OCI-M1 (cell line): Measurements from ENCODE around the gene MAGI1.

Experiments used
- DNase-seq: peaks from one replicate; lab custom pipeline; 2025; lab: John Stamatoyannopoulos, UW

Gene MAGI1

GRCh38 chr3:65944252-65944651 is 94.5 kb downstream of the MAGI1 start:
- no peak for DNase-seq

- DNase-seq = no peak
These were observed 98.9 kb downstream of the MAGI1 start for GRCh38 chr3:65939801-65940246.

GRCh38 chr3:65939184-65939583 is 99.5 kb downstream of the MAGI1 start:
- DNase-seq = no peak

GRCh38 chr3:65938676-65939075 is 100.0 kb downstream of the MAGI1 start:
- DNase-seq = no peak

GRCh38 chr3:65938147-65938546 is 100.6 kb downstream of the MAGI1 start:
- DNase-seq = no peak

GRCh38 chr3:65936908-65937638 is 101.6 kb downstream of the MAGI1 start:
- DNase-seq = no peak

- no peak for DNase-seq
These were observed 103.0 kb downstream of the MAGI1 start for GRCh38 chr3:65935724-65936123.

- DNase-seq = peak; percentile 0
These were observed 108.1 kb downstream of the MAGI1 start for GRCh38 chr3:65930648-65931047.

- no peak for DNase-seq
These were observed 110.6 kb downstream of the MAGI1 start for GRCh38 chr3:65928110-65928509.

- DNase-seq = no peak
These were observed 111.1 kb downstream of the MAGI1 start for GRCh38 chr3:65927576-65927975.

GRCh38 chr3:65925254-65925954 is 113.3 kb downstream of the MAGI1 start:
- no peak for DNase-seq

GRCh38 chr3:65924762-65925161 is 114.0 kb downstream of the MAGI1 start:
- no peak for DNase-seq

- no peak for DNase-seq
These were observed 116.3 kb downstream of the MAGI1 start for GRCh38 chr3:65922441-65922840.

- DNase-seq = no peak
These were observed 118.9 kb downstream of the MAGI1 start for GRCh38 chr3:65919826-65920225.

- no peak for DNase-seq
These were observed 123.2 kb downstream of the MAGI1 start for GRCh38 chr3:65915477-65915876.

GRCh38 chr3:65914740-65915367 is 123.9 kb downstream of the MAGI1 start:
- DNase-seq = peak; percentile 21

- no peak for DNase-seq
These were observed 124.5 kb downstream of the MAGI1 start for GRCh38 chr3:65914032-65914739.

- no peak for DNase-seq
These were observed 126.1 kb downstream of the MAGI1 start for GRCh38 chr3:65912647-65913046.

GRCh38 chr3:65908588-65908987 is 130.1 kb downstream of the MAGI1 start:
- DNase-seq = no peak

- no peak for DNase-seq
These were observed 131.2 kb downstream of the MAGI1 start for GRCh38 chr3:65907232-65908130.

GRCh38 chr3:65905771-65906170 is 132.9 kb downstream of the MAGI1 start:
- DNase-seq = no peak
